ENCODE data around the gene COL11A1. TPM values are rescaled to one million over a fixed set of nuclear protein-coding genes. Genes with fewer than 3 reads are reported as not detected.
A peak's percentile ranks its signal among the peaks of the same experiment; 100 is the strongest.
"Not testable (repeated sequence)": the region's sequence is repeated elsewhere in the genome, so short reads cannot be mapped to it uniquely, and the experiment has no call there.

COL11A1 gene
- total and polyA plus RNA-seq, 2 donors, result 2.7 to 76.5 TPM

DNA sequence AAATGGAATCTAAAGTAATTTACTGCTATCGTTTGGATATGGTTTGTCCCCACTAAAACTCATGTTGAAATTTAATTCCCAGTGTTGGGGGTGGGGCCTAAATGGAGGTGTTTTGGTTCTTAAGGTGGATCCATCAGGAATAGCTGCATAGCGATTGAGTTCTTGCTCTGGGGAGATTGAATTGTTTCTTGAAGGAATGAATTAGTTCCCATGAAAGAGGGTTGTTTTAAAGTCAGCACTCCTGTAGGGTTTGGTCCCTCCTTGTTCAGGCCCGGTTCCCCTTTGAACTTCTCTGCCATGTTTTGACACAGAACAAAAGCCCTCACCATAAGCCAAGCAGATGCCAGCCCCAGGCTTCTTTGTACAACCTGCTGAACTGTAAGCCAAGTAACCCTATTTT, 170.9 kb downstream of the COL11A1 start:
- no peak overlapping the region for H3K4me3 ChIP-seq (ENCODE audit: low read depth, low read length)
- H3K27ac ChIP-seq (ENCODE audit: low read depth), result no peak overlapping the region
- WGBS, result 70% methylated on average over 3 of the region's 3 CpGs
- no peaks in the 10 kb centered on the region for H3K4me1 ChIP-seq (ENCODE audit: insufficient read depth)
- DNase-seq (ENCODE audit: extremely low spot score), result no peak
- H3K36me3 ChIP-seq (ENCODE audit: insufficient read depth), result peaks cover 2% of the 10 kb centered on the region

DNA sequence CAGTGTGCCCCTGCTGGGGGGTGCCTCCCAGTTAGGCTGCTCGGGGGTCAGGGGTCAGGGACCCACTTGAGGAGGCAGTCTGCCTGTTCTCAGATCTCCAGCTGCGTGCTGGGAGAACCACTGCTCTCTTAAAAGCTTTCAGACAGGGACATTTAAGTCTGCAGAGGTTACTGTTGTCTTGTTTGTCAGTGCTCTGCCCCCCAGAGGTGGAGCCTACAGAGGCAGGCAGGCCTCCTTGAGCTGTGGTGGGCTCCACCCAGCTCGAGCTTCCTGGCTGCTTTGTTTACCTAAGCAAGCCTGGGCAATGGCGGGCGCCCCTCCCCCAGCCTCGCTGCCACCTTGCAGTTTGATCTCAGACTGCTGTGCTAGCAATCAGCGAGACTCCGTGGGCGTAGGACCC, 175.0 kb downstream of the COL11A1 start:
- 90% methylated on average over 8 of the region's 9 CpGs for WGBS
- not testable (repeated sequence) for H3K4me3 ChIP-seq (ENCODE audit: low read depth, low read length); H3K4me1 ChIP-seq (ENCODE audit: insufficient read depth); DNase-seq (ENCODE audit: extremely low spot score); H3K36me3 ChIP-seq (ENCODE audit: insufficient read depth); H3K27ac ChIP-seq (ENCODE audit: low read depth)

DNA sequence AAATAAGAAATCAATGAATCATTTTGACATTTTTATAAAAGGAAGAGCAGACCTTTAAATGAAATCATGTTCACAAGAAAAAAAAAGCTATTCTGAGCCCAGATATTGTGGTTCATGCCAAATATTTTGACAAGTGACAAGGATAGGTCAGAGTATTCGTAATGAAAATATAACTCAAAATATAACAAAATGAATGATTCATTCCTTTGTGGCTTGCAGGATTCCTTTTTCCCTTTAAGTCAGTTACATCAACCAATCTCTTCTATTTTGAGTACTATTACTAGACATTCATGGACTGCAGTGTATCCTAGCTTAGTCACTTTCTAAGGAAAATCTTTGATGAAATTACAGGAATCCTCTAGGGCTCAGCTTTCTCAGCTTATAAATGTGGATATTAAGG, 188.7 kb downstream of the COL11A1 start:
- no peak for DNase-seq (ENCODE audit: extremely low spot score)
- WGBS, result 10% methylated on average over 1 of the region's 1 CpG
- Histone ChIP-seq H3K27ac (ENCODE audit: low read depth) (no peak overlapping the region), H3K4me3 (ENCODE audit: low read depth, low read length) (no peak overlapping the region), H3K4me1 (ENCODE audit: insufficient read depth) (no peaks in the 10 kb centered on the region), H3K36me3 (ENCODE audit: insufficient read depth) (no peaks in the 10 kb centered on the region)

DNA sequence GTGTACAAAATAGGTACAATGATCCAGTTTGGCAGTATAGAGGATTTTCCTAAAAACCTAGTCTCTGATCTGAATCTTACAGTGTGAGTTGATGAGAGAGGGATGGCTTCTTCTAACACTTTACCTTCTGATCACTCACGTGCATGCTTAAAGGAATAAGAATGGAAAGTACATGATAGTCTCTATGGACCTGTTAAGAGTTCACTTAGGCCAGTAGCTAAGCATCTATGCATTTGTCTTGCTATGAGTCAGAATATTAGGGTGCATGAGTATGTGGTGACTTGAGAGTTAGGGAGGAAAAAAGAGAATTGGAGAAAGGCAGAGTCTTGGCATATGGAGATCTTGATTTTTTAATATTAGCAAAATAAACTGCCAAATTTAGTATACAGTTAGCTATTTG, 206.3 kb downstream of the COL11A1 start:
- H3K4me1 ChIP-seq (ENCODE audit: insufficient read depth), result no peaks in the 10 kb centered on the region
- no peak for DNase-seq (ENCODE audit: extremely low spot score)
- no peaks in the 10 kb centered on the region for H3K36me3 ChIP-seq (ENCODE audit: insufficient read depth)
- no peak overlapping the region for H3K4me3 ChIP-seq (ENCODE audit: low read depth, low read length)
- 62% methylated on average over 1 of the region's 1 CpG for WGBS
- no peak overlapping the region for H3K27ac ChIP-seq (ENCODE audit: low read depth)

DNA sequence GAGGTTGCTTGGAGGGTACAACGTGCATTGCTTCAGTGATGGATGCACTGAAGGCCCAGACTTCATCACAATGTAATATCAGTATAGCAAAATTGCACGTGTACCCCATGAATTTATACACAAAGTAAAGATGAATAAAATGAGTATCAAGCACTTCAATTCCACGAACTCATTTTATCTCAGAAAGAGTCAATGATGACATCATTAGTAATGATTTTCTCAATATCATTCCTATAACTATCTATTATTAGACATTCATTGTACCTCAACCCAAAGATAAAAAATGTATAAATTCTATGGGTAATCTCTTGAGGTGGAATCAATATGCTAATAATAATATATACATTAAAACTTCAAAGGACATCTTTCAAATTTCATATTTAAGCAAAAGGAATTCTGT, 208.4 kb downstream of the COL11A1 start:
- no peak for DNase-seq (ENCODE audit: extremely low spot score)
- WGBS, result 80% methylated on average over 3 of the region's 3 CpGs
- H3K36me3 ChIP-seq (ENCODE audit: insufficient read depth), result no peaks in the 10 kb centered on the region
- H3K4me3 ChIP-seq (ENCODE audit: low read depth, low read length), result no peak overlapping the region
- no peak overlapping the region for H3K27ac ChIP-seq (ENCODE audit: low read depth)
- H3K4me1 ChIP-seq (ENCODE audit: insufficient read depth), result no peaks in the 10 kb centered on the region

DNA sequence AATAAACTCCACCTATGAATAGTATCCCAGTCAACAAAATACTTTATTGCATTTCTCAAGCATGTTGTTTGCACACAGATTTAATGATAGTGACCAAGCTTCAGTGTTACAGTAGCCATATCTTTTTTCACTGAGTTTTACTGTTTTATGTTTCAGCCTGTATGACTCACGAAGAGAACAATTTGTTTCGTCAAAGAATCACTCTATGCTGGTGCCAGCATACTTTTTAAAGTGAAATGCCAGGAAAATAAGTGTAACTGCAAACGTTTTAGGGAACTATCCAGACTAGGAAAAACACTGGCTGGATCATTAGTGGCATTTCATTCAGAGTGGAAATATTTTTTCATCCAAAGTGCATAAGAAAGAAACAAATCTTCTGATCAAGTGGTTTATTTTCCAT, 210.8 kb downstream of the COL11A1 start:
- WGBS, result 11% methylated on average over 3 of the region's 3 CpGs
- H3K4me3 ChIP-seq (ENCODE audit: low read depth, low read length), result no peak overlapping the region

DNA sequence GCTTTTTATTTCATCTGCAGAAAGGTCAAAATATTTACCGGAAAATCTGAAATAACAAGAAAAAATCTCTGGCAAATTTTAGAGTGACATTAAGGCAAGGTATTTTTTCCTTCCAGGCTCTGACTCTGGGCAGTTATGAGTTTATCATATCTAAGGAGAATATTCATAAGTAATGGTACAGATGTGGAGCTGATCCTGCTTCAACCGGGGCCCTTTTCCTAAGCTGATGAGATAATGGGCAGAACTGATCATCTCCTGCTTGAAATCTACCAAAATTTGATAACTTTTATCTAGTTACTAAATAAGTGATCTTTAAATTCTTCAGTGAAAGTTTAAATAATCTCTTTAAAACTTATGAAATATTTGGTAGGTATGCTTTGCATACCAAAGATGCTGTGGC, 211.6 kb downstream of the COL11A1 start:
- no peak overlapping the region for H3K4me3 ChIP-seq (ENCODE audit: low read depth, low read length)
- DNase-seq (ENCODE audit: extremely low spot score), result no peak
- 82% methylated on average over 2 of the region's 2 CpGs for WGBS
- H3K36me3 ChIP-seq (ENCODE audit: insufficient read depth), result no peaks in the 10 kb centered on the region
- no peak overlapping the region for H3K27ac ChIP-seq (ENCODE audit: low read depth)
- no peaks in the 10 kb centered on the region for H3K4me1 ChIP-seq (ENCODE audit: insufficient read depth)

More for the DNA sequence above, 210.8 kb downstream of the COL11A1 start:
- no peak overlapping the region for H3K27ac ChIP-seq (ENCODE audit: low read depth)
- no peaks in the 10 kb centered on the region for H3K36me3 ChIP-seq (ENCODE audit: insufficient read depth)
- H3K4me1 ChIP-seq (ENCODE audit: insufficient read depth), result no peaks in the 10 kb centered on the region
- peak; percentile 17 for DNase-seq (ENCODE audit: extremely low spot score)

DNA sequence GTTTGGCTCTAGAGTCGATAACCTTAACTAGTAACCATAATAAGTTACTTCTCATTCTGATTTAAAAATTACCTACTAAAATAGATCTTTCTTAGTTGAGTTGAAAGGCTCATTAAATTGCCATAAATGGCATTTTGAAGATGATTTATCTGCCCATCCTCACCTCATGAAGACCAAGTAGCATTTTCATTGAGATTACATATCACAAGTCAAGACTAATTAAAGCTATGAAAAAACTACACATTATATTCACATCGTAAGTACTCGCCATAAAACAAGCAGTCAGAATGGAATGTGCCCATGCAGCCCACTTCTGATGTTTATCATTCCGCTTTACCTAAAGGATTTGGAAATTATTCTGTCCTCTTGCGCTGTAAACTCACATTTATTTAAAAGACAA, 212.0 kb downstream of the COL11A1 start:
- H3K36me3 ChIP-seq (ENCODE audit: insufficient read depth), result no peaks in the 10 kb centered on the region
- no peak overlapping the region for H3K27ac ChIP-seq (ENCODE audit: low read depth)
- H3K4me1 ChIP-seq (ENCODE audit: insufficient read depth), result no peaks in the 10 kb centered on the region
- no peak for DNase-seq (ENCODE audit: extremely low spot score)
- 81% methylated on average over 5 of the region's 5 CpGs for WGBS
- no peak overlapping the region for H3K4me3 ChIP-seq (ENCODE audit: low read depth, low read length)

DNA sequence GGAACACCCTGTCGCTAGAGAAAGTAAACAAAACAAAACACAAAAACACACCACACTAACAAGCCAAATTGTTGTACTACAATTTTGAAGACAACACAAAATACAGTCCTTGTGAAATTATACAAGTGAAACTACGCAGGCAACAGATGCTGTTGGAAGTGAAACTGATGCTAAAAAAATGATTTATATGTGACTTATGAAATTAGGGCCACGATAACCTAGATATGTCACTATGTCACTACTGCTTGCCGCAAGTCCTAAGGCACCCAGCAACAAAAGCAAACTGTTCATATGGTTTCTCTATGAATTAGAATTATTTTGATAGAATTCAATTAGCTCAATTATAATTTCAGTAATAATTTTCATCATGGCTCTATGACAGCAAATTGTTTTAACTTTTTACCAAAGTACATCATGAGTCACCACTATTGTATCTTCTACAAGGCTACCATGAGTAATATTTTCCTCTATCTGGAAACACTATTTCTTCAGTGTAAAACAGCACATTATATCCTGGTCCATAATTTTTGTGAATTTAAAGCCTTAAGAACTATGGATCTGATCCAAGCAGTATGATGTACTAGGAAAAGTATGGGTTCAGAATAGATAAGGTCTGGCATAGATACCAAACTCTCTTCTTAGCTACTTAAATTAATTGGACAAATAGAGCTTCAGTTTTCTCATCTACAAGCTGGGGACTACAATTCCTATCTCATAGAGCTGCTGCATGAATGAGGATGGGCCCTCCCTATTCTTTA, 216.3 kb downstream of the COL11A1 start:
- 83% methylated on average over 4 of the region's 4 CpGs for WGBS
- Histone ChIP-seq H3K4me1 (ENCODE audit: insufficient read depth) (no peaks in the 10 kb centered on the region), H3K4me3 (ENCODE audit: low read depth, low read length) (no peak overlapping the region), H3K36me3 (ENCODE audit: insufficient read depth) (no peaks in the 10 kb centered on the region), H3K27ac (ENCODE audit: low read depth) (no peak overlapping the region)
- no peak for DNase-seq (ENCODE audit: extremely low spot score)

DNA sequence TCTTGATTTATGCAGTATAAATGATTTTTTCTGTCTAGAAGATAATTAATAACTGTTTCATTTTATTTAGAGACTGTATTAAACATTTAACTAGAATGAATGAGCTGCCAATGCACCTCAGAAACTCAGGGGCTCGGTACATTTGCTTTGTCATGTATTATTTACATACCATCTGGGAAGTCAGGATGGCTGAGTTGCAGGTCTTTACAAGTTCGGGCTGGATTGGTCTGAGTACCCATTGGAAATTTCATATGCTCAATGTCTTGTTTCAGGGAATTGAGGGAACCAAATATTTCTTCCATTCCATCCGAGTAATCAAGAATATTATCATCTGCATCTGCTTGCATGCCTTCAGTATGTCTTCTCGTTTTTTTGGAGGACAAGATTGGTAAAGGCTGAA, 221.7 kb downstream of the COL11A1 start:
- Histone ChIP-seq H3K4me3 (ENCODE audit: low read depth, low read length) (no peak overlapping the region), H3K36me3 (ENCODE audit: insufficient read depth) (no peaks in the 10 kb centered on the region), H3K27ac (ENCODE audit: low read depth) (no peak overlapping the region), H3K4me1 (ENCODE audit: insufficient read depth) (no peaks in the 10 kb centered on the region)
- WGBS, result 71% methylated on average over 4 of the region's 4 CpGs
- no peak for DNase-seq (ENCODE audit: extremely low spot score)

DNA sequence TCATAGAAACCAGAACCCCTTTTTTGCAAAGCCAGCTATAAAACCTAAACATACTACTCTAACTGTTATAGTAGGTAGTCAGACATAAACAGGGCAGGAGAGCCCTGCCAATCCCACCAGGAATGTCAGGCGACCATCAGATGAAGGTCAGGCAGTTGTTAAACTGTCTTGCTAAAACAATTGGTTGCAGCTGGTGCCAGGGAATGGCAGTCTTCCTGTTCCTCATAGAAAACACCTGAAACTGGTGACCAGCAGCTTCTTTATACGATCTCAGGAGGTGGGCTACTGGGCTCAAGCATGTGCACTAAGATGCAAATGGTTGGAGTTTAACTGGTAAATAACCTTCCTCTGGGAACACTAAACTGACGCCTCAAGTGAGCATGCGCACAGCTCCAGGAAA, 224.1 kb downstream of the COL11A1 start:
- H3K36me3 ChIP-seq (ENCODE audit: insufficient read depth), result no peaks in the 10 kb centered on the region
- DNase-seq (ENCODE audit: extremely low spot score), result no peak
- no peak overlapping the region for H3K27ac ChIP-seq (ENCODE audit: low read depth)
- no peaks in the 10 kb centered on the region for H3K4me1 ChIP-seq (ENCODE audit: insufficient read depth)
- 83% methylated on average over 4 of the region's 4 CpGs for WGBS
- H3K4me3 ChIP-seq (ENCODE audit: low read depth, low read length), result no peak overlapping the region

DNA sequence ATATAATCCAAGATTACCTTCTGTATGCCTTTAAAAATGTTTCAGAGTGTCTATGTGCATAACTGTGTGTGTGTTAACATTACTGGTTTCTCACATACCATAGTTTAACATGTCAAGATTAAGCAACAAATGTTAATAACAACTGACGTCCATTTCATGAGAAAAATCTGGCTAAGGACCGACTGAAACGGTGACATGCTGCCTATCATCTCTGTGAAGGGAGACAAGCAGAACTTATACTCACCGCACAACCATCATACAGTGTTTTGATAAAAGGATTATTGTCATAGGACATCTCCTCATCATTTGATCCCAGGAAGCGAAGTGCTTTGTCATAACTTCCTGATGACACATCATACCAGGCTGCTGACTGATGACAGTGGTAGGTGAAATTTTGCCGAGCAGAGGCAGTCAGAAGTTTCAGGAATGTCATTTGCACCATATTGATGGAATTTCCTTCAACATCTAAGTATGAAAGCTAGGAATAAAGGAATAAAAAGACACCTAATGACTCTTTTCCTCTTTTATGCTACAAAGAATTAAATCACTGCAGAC, 228.8 kb downstream of the COL11A1 start:
- no peak for DNase-seq (ENCODE audit: extremely low spot score)
- Histone ChIP-seq H3K4me1 (ENCODE audit: insufficient read depth) (no peaks in the 10 kb centered on the region), H3K36me3 (ENCODE audit: insufficient read depth) (no peaks in the 10 kb centered on the region), H3K27ac (ENCODE audit: low read depth) (no peak overlapping the region), H3K4me3 (ENCODE audit: low read depth, low read length) (no peak overlapping the region)
- WGBS, result 64% methylated on average over 6 of the region's 6 CpGs

DNA sequence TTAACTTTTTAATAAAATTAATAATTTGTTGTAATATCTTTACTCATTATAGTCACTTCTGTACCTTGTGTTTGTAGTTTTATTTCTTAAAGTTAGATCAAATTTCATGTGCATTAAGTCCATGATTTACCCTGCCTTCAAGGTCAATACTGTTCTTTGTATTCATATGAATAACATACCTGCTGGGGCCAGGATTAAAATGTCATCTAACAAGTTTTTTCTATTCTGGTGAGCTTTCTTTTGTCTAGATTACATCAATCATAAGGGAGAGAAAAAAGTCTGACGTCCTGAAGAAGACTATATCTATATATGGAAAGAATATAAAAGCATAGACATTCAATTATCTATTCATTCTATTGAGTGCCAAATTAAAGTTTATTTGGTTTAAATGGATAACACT, 232.6 kb downstream of the COL11A1 start:
- H3K4me3 ChIP-seq (ENCODE audit: low read depth, low read length), result no peak overlapping the region
- H3K36me3 ChIP-seq (ENCODE audit: insufficient read depth), result no peaks in the 10 kb centered on the region
- no peaks in the 10 kb centered on the region for H3K4me1 ChIP-seq (ENCODE audit: insufficient read depth)
- no peak for DNase-seq (ENCODE audit: extremely low spot score)
- H3K27ac ChIP-seq (ENCODE audit: low read depth), result no peak overlapping the region
- 45% methylated on average over 1 of the region's 1 CpG for WGBS

DNA sequence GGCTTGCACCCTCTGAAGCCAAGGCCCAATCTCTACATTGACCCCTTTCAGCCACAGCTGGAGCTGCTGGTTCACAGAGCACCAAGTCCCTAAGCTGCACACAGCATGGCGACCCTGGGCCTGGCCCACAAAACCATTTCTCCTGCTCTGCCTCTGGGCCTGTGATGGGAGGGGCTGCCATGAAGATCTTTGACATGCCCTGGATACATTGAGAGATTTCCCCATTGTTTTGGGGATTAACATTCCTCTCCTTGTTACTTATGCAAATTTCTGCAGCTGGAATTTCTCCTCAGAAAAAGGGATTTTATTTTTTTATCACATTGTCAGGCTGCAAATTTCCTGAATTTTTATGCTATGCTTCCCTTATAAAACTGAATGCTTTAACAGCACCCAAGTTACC, 235.8 kb downstream of the COL11A1 start:
- H3K36me3 ChIP-seq (ENCODE audit: insufficient read depth), result no peaks in the 10 kb centered on the region
- DNase-seq (ENCODE audit: extremely low spot score), result no peak
- WGBS, result 81% methylated on average over 1 of the region's 1 CpG
- H3K4me3 ChIP-seq (ENCODE audit: low read depth, low read length), result no peak overlapping the region
- H3K4me1 ChIP-seq (ENCODE audit: insufficient read depth), result no peaks in the 10 kb centered on the region
- H3K27ac ChIP-seq (ENCODE audit: low read depth), result no peak overlapping the region
